ENCODE results near the gene PHLPP2.

PHLPP2 gene, protein sequence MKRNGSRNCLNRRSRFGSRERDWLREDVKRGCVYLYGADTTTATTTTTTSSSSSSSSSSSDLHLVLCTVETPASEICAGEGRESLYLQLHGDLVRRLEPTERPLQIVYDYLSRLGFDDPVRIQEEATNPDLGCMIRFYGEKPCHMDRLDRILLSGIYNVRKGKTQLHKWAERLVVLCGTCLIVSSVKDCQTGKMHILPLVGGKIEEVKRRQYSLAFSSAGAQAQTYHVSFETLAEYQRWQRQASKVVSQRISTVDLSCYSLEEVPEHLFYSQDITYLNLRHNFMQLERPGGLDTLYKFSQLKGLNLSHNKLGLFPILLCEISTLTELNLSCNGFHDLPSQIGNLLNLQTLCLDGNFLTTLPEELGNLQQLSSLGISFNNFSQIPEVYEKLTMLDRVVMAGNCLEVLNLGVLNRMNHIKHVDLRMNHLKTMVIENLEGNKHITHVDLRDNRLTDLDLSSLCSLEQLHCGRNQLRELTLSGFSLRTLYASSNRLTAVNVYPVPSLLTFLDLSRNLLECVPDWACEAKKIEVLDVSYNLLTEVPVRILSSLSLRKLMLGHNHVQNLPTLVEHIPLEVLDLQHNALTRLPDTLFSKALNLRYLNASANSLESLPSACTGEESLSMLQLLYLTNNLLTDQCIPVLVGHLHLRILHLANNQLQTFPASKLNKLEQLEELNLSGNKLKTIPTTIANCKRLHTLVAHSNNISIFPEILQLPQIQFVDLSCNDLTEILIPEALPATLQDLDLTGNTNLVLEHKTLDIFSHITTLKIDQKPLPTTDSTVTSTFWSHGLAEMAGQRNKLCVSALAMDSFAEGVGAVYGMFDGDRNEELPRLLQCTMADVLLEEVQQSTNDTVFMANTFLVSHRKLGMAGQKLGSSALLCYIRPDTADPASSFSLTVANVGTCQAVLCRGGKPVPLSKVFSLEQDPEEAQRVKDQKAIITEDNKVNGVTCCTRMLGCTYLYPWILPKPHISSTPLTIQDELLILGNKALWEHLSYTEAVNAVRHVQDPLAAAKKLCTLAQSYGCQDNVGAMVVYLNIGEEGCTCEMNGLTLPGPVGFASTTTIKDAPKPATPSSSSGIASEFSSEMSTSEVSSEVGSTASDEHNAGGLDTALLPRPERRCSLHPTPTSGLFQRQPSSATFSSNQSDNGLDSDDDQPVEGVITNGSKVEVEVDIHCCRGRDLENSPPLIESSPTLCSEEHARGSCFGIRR (N-terminal part only)

GRCh38 chr16:71724320-71724751, at the start of gene PHLPP2:
Gene PHLPP2, minus strand, starts transcription at chr16:71724701. Its CDS starts 9,906 bp downstream, at chr16:71714795.
- DNase-seq (ENCODE audit: low read depth in 2 of 2) = no peak

- DNase-seq (ENCODE audit: low read depth in 2 of 2) = no peak
Measured at GRCh38 chr16:71771571-71771970, 47.1 kb upstream of the PHLPP2 start.

DNA sequence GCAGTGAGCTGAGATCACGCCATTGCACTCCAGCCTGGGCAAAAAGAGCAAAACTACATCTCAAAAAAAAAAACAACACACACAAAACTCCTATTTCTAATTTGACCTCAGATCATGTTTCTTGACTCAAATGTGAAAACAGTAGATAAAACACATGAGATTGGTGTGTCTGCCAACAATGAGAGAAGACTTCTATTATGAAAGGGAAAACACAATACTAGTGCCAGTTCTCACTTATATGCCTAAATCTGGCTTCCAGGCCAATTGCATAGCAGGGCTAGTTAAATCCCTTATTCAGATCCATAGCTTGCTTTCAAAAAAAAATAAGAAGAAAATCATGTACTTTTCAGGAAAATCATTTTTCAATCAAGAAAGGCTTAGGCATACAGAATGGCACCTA, 44.7 kb upstream of the PHLPP2 start:
- DNase-seq (ENCODE audit: low read depth in 2 of 2) = no peak

DNA sequence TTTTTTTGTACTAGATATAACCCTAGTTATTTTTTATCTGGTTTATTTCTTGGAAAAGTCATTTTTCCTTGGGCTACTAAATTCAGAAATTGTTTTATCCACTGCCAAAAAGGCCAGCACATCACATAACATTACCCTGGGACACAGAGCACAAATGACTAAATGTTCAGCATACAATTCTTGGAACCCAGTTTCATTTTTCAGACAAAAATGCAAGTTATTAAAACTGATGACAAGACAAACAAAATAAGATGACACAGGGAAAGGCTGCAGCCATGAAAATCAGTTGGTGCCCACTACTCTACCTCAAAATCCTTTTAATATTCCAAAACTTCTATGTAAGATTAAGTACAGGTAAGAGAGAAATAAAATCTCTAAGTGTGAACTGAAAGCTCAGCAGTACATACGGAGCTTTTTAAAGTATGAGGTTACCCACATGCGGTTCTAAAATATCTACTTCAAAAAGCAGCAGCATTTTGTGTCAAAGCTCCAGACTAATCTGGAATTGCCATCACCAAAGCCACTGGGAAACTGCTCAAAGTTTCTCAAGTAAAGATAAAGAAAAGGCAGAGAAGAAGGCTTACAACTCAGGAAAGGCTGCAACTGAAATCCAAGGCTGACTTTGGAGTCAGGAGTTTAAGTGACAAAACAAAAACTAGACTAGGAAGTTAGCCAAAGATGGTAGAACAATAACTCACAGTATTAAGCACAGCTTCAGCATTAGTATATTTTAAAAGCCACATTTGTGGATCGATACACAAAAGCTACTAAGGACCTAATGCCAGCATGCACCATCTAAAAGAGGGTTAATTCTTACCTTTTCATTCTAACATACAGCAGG, 42.8 kb upstream of the PHLPP2 start:
- no peak for DNase-seq (ENCODE audit: low read depth in 2 of 2)

GRCh38 chr16:71762186-71762585, 37.7 kb upstream of the PHLPP2 start:
- DNase-seq (ENCODE audit: low read depth in 2 of 2) = no peak

DNA sequence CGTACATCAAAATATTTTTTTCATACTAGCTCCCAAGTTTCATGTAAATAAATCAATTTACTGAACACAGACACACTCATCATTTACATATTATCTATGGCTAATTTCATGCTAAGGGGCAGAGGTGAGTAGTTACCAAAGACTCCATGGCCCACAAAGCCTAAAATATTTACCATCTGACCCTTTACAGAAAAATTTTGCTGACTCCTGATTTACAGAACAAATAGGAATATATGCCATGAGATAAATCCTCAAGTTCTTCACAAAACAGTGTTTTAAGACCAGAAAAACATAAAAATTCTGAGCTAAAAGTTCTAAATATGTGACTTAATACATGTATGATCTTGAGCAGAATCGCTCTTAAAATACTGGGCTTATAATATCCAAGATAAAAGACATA, 36.6 kb upstream of the PHLPP2 start:
- DNase-seq (ENCODE audit: low read depth in 2 of 2) = no peak

DNA sequence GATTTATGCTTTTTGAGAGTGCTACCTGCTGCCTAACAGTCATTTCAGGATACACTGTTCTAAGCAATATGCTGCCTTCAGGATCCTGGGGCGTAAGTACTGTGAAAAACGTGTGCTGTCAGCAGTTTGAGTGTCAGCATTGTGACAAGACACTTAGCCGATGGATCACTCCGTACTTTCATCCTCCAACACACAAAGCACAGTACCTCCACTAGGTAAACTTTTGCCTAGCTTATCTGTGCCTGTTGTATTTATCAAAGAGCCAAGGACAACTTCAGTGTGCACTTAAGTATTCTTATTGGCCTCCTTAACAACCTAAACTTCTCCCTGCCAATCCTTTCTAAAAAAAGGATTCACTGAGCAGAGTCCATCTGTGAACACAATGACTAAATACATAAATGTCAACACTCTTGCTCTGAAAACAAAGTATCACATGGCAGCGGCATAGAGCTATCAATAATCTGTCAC, 33.8 kb upstream of the PHLPP2 start:
- DNase-seq (ENCODE audit: low read depth in 2 of 2) = no peak

- DNase-seq (ENCODE audit: low read depth in 2 of 2) = no peak
Measured at GRCh38 chr16:71754652-71755051, 30.2 kb upstream of the PHLPP2 start.

- DNase-seq (ENCODE audit: low read depth in 2 of 2) = no peak
Measured at GRCh38 chr16:71754108-71754507, 29.6 kb upstream of the PHLPP2 start.

DNA sequence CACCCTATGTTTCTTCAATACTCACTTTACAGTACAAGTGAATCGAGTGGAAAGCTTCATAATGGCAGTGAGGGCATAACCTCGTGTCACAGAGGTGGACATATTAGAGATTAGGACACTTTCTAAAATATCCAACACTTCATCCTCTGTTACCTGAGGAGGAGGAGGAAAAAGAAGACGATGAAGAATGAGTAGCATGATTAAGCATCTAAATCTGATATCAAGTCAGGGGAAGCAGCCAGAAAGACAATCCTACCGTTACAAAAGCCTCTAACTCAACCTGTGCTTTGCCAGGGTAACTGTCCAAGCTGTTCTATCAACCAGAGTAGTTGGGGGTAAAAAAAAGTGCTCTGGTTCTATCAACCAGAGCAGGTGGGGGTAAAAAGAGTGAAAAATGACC, 23.7 kb upstream of the PHLPP2 start:
- no peak for DNase-seq (ENCODE audit: low read depth in 2 of 2)

DNA sequence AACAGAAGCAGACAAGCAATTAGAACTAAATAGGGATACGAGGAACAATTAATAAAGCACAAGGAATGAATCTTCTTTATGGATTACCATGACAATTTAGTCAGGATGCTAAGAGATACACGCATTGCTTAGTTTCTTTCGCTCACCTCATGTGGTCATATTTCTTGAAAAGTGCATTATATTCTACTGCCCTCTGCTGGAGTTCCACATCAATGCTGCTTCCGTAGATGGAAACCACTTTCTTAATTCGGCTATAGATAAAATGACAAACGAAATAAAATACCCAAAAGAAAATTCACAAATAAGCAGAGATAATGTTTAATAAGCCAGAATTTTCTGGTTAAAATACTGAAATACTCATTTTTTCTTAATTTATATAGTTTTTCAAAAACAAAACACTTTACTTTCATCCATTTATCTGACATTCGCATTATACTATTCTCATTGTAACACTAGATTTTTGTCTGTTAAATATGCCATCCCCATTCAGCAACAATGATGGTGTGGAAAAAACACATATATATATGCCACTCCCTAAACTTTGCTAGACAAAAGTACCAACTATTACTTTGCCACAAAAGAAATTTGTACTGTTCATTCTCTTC, 22.0 kb upstream of the PHLPP2 start:
- no peak for DNase-seq (ENCODE audit: low read depth in 2 of 2)

DNA sequence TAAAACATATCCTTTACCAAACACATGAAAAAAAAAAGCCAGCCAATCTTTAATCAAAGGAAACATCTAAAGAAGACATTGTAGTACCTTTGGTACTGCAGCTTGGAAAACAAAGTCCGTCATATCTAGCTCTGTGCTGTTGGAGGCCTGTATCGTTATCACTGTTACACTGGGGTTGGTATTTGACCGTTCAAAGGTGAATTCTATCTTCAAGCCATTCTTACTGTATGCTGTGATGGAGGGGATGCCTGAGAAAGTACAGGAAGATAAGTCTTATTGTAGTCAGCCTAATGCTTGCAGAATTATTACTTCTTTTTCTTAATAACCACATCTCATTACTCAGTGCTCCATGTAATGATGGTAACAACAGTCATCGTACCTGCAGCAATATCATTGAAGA, 14.4 kb upstream of the PHLPP2 start:
- no peak for DNase-seq (ENCODE audit: low read depth in 2 of 2)

DNA sequence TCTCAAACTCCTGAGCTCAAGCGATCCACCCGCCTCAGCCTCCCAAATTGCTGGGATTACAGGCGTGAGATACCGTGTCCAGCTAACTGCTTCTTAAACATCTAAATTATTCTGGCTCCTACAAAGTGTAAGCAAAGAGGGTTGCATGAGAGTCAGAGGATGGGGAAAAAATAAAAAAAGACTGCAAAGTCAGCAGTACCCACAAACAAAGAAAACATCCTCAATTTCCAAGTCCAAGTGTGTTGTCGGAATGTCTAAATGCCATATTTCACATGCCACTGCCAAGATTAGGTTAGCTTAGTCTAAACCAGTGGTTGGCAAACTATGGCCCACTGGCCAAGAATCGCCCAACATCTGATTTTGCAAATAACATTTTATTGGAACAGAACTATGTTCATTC, 13.0 kb upstream of the PHLPP2 start:
- no peak for DNase-seq (ENCODE audit: low read depth in 2 of 2)

GRCh38 chr16:71734511-71734910, 10.0 kb upstream of the PHLPP2 start:
- DNase-seq (ENCODE audit: low read depth in 2 of 2) = no peak

DNA sequence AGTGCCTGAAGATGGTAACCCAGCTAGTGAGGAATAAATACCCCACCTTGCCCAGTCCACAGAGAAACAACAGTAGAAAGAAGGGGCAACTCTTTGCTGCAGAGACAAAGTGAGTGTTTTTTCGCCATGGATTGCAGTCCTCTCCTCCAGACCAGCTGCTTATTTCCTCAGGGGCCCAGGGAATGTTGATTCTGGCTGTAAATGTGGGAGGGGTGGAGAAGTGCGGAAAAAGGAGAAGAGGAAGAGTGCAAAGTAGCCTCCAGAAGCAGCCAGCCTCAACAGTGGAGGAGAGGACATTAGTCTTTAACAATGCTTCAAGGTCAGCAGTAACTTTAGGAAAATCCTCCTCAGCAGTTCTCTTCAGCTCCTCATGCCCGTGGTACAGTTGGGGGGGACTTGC, 8.1 kb upstream of the PHLPP2 start:
- DNase-seq (ENCODE audit: low read depth in 2 of 2) = no peak

DNA sequence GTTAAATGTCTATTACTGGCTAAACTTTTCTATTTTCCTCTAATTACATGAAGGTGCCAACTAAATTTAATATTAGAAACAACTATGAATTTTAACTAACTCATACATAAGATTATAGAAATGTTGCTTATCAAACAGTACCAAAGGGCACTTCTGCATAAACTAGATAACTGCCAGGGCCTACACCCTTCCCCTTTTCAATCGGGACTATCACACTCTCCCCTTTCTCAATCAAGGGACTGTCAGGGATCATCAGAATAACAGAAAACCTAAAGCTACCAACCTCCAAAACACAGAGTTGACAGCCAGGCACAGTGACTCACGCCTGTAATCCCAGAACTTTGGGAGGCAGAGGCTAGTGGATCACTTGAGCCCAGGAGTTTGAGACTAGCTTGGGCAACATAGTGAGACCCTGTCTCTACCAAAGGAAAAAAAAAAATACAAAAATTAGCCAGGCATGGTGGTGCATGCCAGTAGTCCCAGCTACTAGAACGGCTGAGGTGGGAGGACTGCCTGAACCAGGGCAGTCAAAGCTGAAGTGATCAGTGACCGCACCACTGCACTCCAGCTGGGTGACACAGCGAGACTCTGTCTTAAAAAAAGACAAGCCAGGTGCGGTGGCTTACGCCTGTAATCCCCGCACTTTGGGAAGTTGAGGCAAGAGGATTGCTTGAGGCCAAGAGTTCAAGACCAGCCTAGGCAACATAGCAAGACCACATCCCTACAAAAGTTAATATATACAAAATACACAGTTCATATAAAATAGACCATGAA, 3.2 kb upstream of the PHLPP2 start:
- DNase-seq (ENCODE audit: low read depth in 2 of 2) = no peak

DNA sequence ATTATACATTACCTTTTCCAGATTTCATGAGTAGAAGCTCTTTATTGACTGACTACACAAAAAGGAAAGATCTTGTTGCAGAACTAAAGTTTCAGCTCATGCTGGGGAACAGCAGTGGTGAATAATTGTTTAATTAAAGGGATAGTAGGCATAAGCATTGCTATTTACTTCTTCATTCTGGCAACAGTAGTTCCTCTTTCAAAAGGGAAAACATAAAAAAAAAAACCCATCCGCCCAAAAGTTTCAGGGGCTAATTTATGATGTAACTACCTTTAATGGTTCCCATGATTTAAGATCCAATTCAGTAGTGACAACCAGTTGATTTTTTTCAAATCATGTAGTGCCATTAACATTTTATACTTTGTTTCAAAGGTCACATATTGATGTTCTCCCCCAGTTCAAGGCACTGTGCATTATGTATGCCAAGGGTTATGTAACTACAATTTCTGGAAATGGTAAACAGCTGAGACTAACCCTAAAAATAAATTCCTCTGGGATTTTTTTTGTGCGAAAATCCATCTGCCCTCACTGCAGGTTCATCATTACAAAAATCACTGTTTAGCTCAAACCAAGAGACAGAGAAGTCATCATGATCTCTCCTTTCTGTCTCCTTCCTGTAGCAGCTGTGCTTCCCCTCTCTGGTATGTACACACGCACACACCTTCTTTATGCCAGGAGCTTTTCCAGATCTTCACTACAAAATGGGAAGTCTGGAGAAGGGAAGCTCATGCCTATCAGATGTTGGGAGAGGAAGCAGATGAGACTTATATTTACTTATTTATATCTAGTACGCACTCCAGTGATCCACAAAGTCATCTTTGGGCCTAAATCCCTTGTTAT, 2.2 kb upstream of the PHLPP2 start:
- DNase-seq (ENCODE audit: low read depth in 2 of 2) = no peak

- DNase-seq (ENCODE audit: low read depth in 2 of 2) = peak; percentile 64 to 69
Measured at GRCh38 chr16:71723537-71724319, 773 bp downstream of the PHLPP2 start.

Data from stimulated activated CD8-positive, alpha-beta memory T cell treated with anti-CD3 and anti-CD28 coated beads, Interleukin-2, amount 100 ng/mL, for 48 hours (primary cell).